Regular cardiac myocyte (primary cell): ENCODE data around the gene AZI2. TPM values are rescaled to one million over a fixed set of nuclear protein-coding genes. Genes with fewer than 3 reads are reported as not detected.

Experiments
- total RNA-seq: library from RNA; depleted of rRNA; stranded (reverse); fragments of >200 nt; gene quantifications from 2 replicates; pipeline ENCODE4 v1.2.3, GENCODE V29; 2014

Gene AZI2, protein sequence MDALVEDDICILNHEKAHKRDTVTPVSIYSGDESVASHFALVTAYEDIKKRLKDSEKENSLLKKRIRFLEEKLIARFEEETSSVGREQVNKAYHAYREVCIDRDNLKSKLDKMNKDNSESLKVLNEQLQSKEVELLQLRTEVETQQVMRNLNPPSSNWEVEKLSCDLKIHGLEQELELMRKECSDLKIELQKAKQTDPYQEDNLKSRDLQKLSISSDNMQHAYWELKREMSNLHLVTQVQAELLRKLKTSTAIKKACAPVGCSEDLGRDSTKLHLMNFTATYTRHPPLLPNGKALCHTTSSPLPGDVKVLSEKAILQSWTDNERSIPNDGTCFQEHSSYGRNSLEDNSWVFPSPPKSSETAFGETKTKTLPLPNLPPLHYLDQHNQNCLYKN
- 61.2 and 134 TPM in 2 replicates for total RNA-seq

DNA sequence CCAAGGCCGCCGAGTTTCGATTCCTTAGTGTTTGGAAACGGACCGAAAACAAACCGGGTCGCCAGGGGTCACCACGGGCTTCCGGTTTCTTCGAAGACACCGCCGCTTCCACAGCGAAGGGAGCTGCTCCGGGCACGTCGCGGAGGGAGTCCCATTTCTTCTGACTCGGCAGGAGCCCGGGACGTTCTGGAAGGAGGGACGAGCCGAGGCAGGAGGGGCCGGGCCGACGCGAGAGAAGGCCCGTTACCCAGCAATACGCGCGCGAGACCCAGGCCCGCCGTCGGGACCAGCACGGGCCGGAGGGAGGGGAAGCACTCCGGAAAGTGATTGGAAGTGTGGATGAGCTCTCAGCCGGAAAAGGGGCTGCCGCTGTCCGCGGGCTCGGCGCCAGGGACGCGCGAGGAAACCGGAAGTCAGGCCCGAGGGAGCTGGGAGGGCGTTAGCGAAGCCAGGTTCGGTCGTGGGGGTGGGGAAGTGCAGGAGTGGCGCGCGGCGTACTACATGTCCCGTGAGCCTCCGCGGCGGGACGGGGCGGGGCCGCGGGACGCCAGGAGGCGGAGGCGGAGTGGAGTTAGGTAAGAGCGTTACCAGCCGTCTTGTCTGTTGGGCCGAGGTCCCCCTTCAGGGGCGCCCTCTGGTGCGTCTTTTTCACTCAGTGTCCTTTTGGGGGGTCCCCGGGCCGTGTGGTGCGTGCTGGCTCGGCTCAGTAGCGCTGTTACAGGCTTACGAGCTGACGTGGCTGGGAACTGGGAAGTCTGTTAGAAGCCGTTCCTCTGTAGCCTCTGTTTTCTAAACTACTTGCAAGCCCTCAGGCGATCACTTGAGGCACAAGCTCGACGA, at the start of gene AZI2, which contains the start of gene ZCWPW2:
AZI2 (minus strand) TSS at position 196 of the 840 bp plus-strand sequence. CDS start 8,207 bp downstream, outside the sequence.
ZCWPW2 (plus strand) TSS at position 93 of the 840 bp plus-strand sequence. CDS start 64,348 bp downstream, outside the sequence.

Other genes with a start within 250 kb of the AZI2 start
- 2.5 and 5.4 TPM in 2 replicates for gene CMC1, start 107.2 kb downstream of the AZI2 start, total RNA-seq
- 0.38 and 1.4 TPM in 2 replicates for gene ZCWPW2, start 103 bp downstream of the AZI2 start, total RNA-seq